Cardiac muscle cell (in vitro differentiated cells and primary cell): Measurements from ENCODE around the gene KRTAP1-5. TPM values are rescaled to one million over a fixed set of nuclear protein-coding genes. Genes with fewer than 3 reads are reported as not detected.
"Not testable (repeated sequence)": the region's sequence is repeated elsewhere in the genome, so short reads cannot be mapped to it uniquely, and the experiment has no call there.

ENCODE experiments used
- DNase-seq, 2 donors: peaks; one replicate each; pipeline versions ENCODE4 v3.0.0 to v3.0.0-alpha.2; 2010 to 2017; ENCODE audit warnings: low read depth in 1 of 2, low spot score in 1 of 2
- H3K27ac ChIP-seq: fragments of 200-600 bp; sonication (generic); 2 replicates; pipeline ENCODE4 v1.5.1; 2016
- H3K27me3 ChIP-seq: fragments of 200-600 bp; sonication (generic); 2 replicates; pipeline ENCODE4 v1.6.0; 2016; ENCODE audit warnings: control low read depth
- H3K36me3 ChIP-seq: fragments of 200-600 bp; sonication (generic); 2 replicates; pipeline ENCODE4 v1.5.1; 2016; ENCODE audit warnings: control low read depth
- H3K4me1 ChIP-seq: fragments of 200-600 bp; sonication (generic); 2 replicates; pipeline ENCODE4 v1.8.1; 2017; ENCODE audit warnings: low read depth, mild to moderate bottlenecking, mixed run types
- H3K4me3 ChIP-seq: fragments of 200-600 bp; sonication (generic); 2 replicates; pipeline ENCODE4 v1.5.1; 2016; ENCODE audit warnings: mild to moderate bottlenecking
- H3K9me3 ChIP-seq: fragments of 200-600 bp; sonication (generic); 2 replicates; pipeline ENCODE4 v1.5.1; 2017; ENCODE audit warnings: low read depth, mild to moderate bottlenecking, control low read depth
- polyA plus RNA-seq: library from polyadenylated mRNA; unstranded; fragments of >200 nt; fragmentation: Nextera tagmentation; extraction: Ambion mirVana; gene quantifications from 2 replicates; pipeline ENCODE4 v1.2.1, GENCODE V29; 2016
- total RNA-seq: library from RNA; depleted of rRNA; stranded (reverse); fragments of >200 nt; gene quantifications from 2 replicates; pipeline ENCODE4 v1.2.3, GENCODE V29; 2016
- TF ChIP-seq, protein P1 (sequence below): IDR thresholded peaks from 2 replicates; pipeline ENCODE4 v1.5.1; 2012; ENCODE audit warnings: low read depth, mild to moderate bottlenecking, low read length

KRTAP1-5 gene
- total and polyA plus RNA-seq, 2 experiments from 2014 or later: not detected

DNA sequence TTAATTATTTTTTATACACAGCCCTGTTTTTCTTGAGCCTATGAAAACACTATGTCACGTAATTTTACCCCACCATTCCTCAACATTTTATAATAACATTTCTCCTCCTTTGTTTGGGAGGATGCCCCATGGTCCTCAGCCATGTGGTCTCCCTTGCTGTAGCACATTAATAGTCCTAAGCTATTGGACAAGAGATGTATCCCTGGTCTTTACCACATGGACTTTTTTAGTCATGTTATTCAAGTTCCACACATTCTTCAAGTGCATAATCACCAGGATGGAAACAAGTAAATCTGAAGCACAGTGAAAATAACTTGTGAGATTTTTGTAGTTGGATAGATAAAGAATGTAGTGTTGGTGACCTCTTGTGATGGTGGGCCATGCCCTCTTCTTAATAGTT is 35.0 kb upstream of the KRTAP1-5 start:
- Histone ChIP-seq H3K36me3 (no peaks in the 10 kb centered on the region), H3K27me3 (no peaks in the 10 kb centered on the region), H3K27ac (no peak overlapping the region), H3K9me3 (no peaks in the 10 kb centered on the region), H3K4me1 (no peaks in the 10 kb centered on the region), H3K4me3 (no peak overlapping the region)
- peak in 1 of 2 donors; percentile 47 for DNase-seq
- TF ChIP-seq, protein P1, sequence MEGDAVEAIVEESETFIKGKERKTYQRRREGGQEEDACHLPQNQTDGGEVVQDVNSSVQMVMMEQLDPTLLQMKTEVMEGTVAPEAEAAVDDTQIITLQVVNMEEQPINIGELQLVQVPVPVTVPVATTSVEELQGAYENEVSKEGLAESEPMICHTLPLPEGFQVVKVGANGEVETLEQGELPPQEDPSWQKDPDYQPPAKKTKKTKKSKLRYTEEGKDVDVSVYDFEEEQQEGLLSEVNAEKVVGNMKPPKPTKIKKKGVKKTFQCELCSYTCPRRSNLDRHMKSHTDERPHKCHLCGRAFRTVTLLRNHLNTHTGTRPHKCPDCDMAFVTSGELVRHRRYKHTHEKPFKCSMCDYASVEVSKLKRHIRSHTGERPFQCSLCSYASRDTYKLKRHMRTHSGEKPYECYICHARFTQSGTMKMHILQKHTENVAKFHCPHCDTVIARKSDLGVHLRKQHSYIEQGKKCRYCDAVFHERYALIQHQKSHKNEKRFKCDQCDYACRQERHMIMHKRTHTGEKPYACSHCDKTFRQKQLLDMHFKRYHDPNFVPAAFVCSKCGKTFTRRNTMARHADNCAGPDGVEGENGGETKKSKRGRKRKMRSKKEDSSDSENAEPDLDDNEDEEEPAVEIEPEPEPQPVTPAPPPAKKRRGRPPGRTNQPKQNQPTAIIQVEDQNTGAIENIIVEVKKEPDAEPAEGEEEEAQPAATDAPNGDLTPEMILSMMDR: no peak

DNA sequence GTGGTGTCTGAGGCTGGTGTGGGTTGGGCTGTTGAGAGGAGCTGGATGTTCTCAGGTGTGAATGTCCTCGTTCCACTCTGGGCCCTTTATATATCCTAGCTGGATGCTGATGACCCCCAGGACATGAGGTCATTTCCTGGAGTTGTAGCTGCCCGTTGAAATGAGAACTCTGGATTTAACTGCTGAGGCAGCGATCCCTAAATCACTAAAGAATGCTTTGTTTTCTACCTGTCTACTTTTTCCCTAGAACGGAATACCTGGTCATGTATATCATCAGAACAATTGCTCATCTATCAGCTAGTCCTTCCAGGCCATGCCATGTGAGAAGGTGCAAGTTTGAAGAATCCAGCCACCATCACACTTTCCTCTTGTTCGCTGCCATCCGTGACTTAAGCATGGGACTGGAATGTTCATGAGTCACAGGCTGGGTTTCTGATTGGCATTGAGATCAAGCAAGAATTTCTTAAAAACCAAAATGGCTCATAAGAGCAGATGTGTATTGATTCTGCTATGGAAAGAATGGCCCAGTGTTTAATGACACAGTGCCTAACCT is 33.1 kb upstream of the KRTAP1-5 start, which contains the start of gene KRTAP2-3:
Gene KRTAP2-3, minus strand, starts transcription at position 63 of the 553 bp plus-strand sequence. CDS start 64 bp downstream, outside the sequence.
- TF ChIP-seq, protein P1: no peak
- H3K36me3 ChIP-seq: no peaks in the 10 kb centered on the region
- no peak within 1 kb of the TSS for H3K27ac ChIP-seq
- H3K27me3 ChIP-seq: no peaks in the 10 kb centered on the region
- peak in 1 of 2 donors; percentile 52 for DNase-seq
- H3K4me3 ChIP-seq: no peak within 1 kb of the TSS
- no peaks in the 10 kb centered on the region for H3K4me1 ChIP-seq
- H3K9me3 ChIP-seq: no peaks in the 10 kb centered on the region

DNA sequence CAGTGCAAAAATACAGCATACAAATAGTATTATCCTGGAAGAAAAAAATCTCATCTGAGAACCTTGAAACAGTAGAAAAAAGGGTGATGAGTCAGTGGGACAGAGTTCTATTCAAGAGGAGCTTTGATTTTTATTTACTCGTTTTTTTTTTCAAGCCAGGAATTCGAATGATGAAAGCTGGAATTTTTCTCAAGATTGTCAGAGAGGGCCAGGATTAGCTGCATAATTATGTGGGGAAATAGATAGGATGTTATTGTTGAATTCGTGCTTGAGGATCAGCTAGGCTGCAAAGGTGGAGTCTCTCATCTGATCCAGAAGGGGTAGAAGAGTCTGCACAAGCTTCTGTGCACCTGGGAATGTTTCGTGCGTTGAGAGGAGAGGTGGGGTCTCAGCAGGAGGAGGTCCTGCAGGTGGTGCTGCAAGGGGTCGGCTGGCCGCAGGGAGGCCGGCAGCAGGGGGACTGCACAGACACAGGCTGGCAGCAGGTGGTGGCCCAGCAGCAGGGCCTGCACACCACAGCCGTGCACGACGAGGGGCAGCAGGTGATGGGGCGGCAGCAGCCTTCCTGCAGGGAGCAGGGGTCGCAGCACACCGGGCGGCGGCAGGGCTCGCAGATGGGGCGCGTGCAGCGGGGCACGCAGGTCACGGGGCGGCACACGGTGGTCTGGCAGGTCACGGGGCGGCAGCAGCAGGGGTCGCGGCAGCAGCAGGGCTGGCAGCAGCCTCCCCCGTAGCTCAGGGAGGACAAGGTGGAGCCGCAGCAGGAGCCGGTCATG is 32.5 kb upstream of the KRTAP1-5 start:
- not testable (repeated sequence) for H3K4me3 ChIP-seq, H3K9me3 ChIP-seq, H3K27ac ChIP-seq, H3K36me3 ChIP-seq, H3K27me3 ChIP-seq, H3K4me1 ChIP-seq
- peak in 1 of 2 donors; percentile 22 for DNase-seq

GRCh38 chr17:41058741-41059140 is 31.7 kb upstream of the KRTAP1-5 start:
- Histone ChIP-seq H3K9me3 (no peaks in the 10 kb centered on the region), H3K4me3 (no peak overlapping the region), H3K4me1 (no peaks in the 10 kb centered on the region), H3K27ac (no peak overlapping the region), H3K36me3 (no peaks in the 10 kb centered on the region), H3K27me3 (no peaks in the 10 kb centered on the region)
- no peak for DNase-seq
- TF ChIP-seq, protein P1: no peak

- TF ChIP-seq, protein P1: no peak
- Histone ChIP-seq H3K27ac (no peak overlapping the region), H3K36me3 (no peaks in the 10 kb centered on the region), H3K4me3 (no peak overlapping the region), H3K27me3 (no peaks in the 10 kb centered on the region), H3K4me1 (no peaks in the 10 kb centered on the region), H3K9me3 (no peaks in the 10 kb centered on the region)
- no peak for DNase-seq
Measured at GRCh38 chr17:41057547-41057946, 30.5 kb upstream of the KRTAP1-5 start.

- H3K27ac ChIP-seq, H3K9me3 ChIP-seq, H3K4me3 ChIP-seq: not testable (repeated sequence)
Measured at GRCh38 chr17:41055130-41055529, 28.1 kb upstream of the KRTAP1-5 start, which contains the start of gene KRTAP2-2. KRTAP2-2 (minus strand) TSS chr17:41055230; CDS start chr17:41055211, 19 bp downstream.

GRCh38 chr17:41054556-41054955 is 27.5 kb upstream of the KRTAP1-5 start:
- DNase-seq: not testable (repeated sequence)

More at GRCh38 chr17:41055130-41055529, 28.1 kb upstream of the KRTAP1-5 start, which contains the start of gene KRTAP2-2:
- not testable (repeated sequence) for H3K27me3 ChIP-seq, H3K4me1 ChIP-seq, H3K36me3 ChIP-seq, DNase-seq

More at GRCh38 chr17:41054556-41054955, 27.5 kb upstream of the KRTAP1-5 start:
- not testable (repeated sequence) for H3K9me3 ChIP-seq, H3K36me3 ChIP-seq, H3K27me3 ChIP-seq, H3K27ac ChIP-seq, H3K4me3 ChIP-seq, H3K4me1 ChIP-seq
